Measurements from ENCODE around the gene CLCNKA. TPM values are rescaled to one million over a fixed set of nuclear protein-coding genes. Genes with fewer than 3 reads are reported as not detected.
"Not testable (repeated sequence)": the region's sequence is repeated elsewhere in the genome, so short reads cannot be mapped to it uniquely, and the experiment has no call there.

Gene CLCNKA
- total RNA-seq, 2 experiments from 2014 or later: not detected

- Histone ChIP-seq H3K9me2 (ENCODE audit: insufficient read depth, low read length) (no peaks in the 10 kb centered on the region), H3K79me2 (ENCODE audit: insufficient read depth, low read depth, low read length) (no peaks in the 10 kb centered on the region), H3K36me3 (ENCODE audit: insufficient read depth, low read length) (no peaks in the 10 kb centered on the region), H3K4me3 (ENCODE audit: low read depth, low read length, poor library complexity, severe bottlenecking) (no peak overlapping the region), H3K4me1 (ENCODE audit: insufficient read depth, low read length, poor library complexity, severe bottlenecking) (no peaks in the 10 kb centered on the region), H2AFZ (ENCODE audit: low read length) (no peak overlapping the region), H3K9me3 (ENCODE audit: low read length) (no peaks in the 10 kb centered on the region), H3K27ac (ENCODE audit: low read depth, low read length, poor library complexity, severe bottlenecking) (no peak overlapping the region), H4K20me1 (ENCODE audit: insufficient read depth, low read length) (no peaks in the 10 kb centered on the region), H3K4me2 (ENCODE audit: low read length) (no peak overlapping the region)
- no TSS peak for BruUV-seq (replicated peaks)
- POLR2A ChIA-PET: no interaction called here
- CTCF ChIA-PET (ENCODE audit: unreplicated experiment): interaction anchor here (0.5 to 0.6 kb wide), 2 partner anchors 18 to 42 kb away, joined by 3 read pairs; no protein-coding TSS in a partner anchor
- intact Hi-C loops (cut with micrococcal nuclease; ENCODE audit: unreplicated experiment): no loop called here
- TF ChIP-seq CTCF (conservative IDR thresholded peaks at IDR 0.05; ENCODE audit: low read length): no peak
- no peak for TF ChIP-seq EZH2phosphoT487 (IDR thresholded peaks at IDR 0.05; ENCODE audit: borderline replicate concordance, low read depth, low read length)
- no peak for DNase-seq (ENCODE audit: low spot score)
Observed at GRCh38 chr1:16023050-16023653, 1.3 kb downstream of the CLCNKA start.

- not testable (repeated sequence) for H3K4me3 ChIP-seq (ENCODE audit: low read depth, low read length, poor library complexity, severe bottlenecking); BruUV-seq (replicated peaks)
- POLR2A ChIA-PET: interaction anchor here (0.5 kb wide), 1 partner anchor 131 kb away, joined by 5 read pairs; no protein-coding TSS in a partner anchor
Observed at GRCh38 chr1:16026302-16026701, 4.5 kb downstream of the CLCNKA start.

GRCh38 chr1:16026723-16027484 is 5.1 kb downstream of the CLCNKA start:
- Histone ChIP-seq H3K27ac (ENCODE audit: low read depth, low read length, poor library complexity, severe bottlenecking) (no peak overlapping the region), H3K4me3 (ENCODE audit: low read depth, low read length, poor library complexity, severe bottlenecking) (no peak overlapping the region), H3K9me2 (ENCODE audit: insufficient read depth, low read length) (no peaks in the 10 kb centered on the region), H3K4me1 (ENCODE audit: insufficient read depth, low read length, poor library complexity, severe bottlenecking) (no peaks in the 10 kb centered on the region), H3K79me2 (ENCODE audit: insufficient read depth, low read depth, low read length) (no peaks in the 10 kb centered on the region), H2AFZ (ENCODE audit: low read length) (no peak overlapping the region), H3K9me3 (ENCODE audit: low read length) (no peaks in the 10 kb centered on the region), H3K4me2 (ENCODE audit: low read length) (no peak overlapping the region), H3K36me3 (ENCODE audit: insufficient read depth, low read length) (no peaks in the 10 kb centered on the region), H4K20me1 (ENCODE audit: insufficient read depth, low read length) (no peaks in the 10 kb centered on the region)
- ChIA-PET CTCF (ENCODE audit: unreplicated experiment) (interaction anchor here (0.6 kb wide), 1 partner anchor 236 kb away, joined by 9 read pairs; no protein-coding TSS in a partner anchor), POLR2A (no interaction called here)
- no peak for DNase-seq (ENCODE audit: low spot score)
- intact Hi-C loops (cut with micrococcal nuclease; ENCODE audit: unreplicated experiment): no loop called here
- TF ChIP-seq CTCF (conservative IDR thresholded peaks at IDR 0.05; ENCODE audit: low read length): no peak
- no peak for TF ChIP-seq EZH2phosphoT487 (IDR thresholded peaks at IDR 0.05; ENCODE audit: borderline replicate concordance, low read depth, low read length)
- no TSS peak for BruUV-seq (replicated peaks)

More at GRCh38 chr1:16026302-16026701, 4.5 kb downstream of the CLCNKA start:
- intact Hi-C loops (cut with micrococcal nuclease; ENCODE audit: unreplicated experiment); H3K79me2 ChIP-seq (ENCODE audit: insufficient read depth, low read depth, low read length); H3K9me2 ChIP-seq (ENCODE audit: insufficient read depth, low read length); H4K20me1 ChIP-seq (ENCODE audit: insufficient read depth, low read length); DNase-seq (ENCODE audit: low spot score); H3K27ac ChIP-seq (ENCODE audit: low read depth, low read length, poor library complexity, severe bottlenecking); H3K9me3 ChIP-seq (ENCODE audit: low read length); H3K4me1 ChIP-seq (ENCODE audit: insufficient read depth, low read length, poor library complexity, severe bottlenecking); H3K36me3 ChIP-seq (ENCODE audit: insufficient read depth, low read length); H2AFZ ChIP-seq (ENCODE audit: low read length); H3K4me2 ChIP-seq (ENCODE audit: low read length): not testable (repeated sequence)
- CTCF ChIA-PET (ENCODE audit: unreplicated experiment): interaction anchor here (0.6 kb wide), 1 partner anchor 235 kb away, joined by 9 read pairs; no protein-coding TSS in a partner anchor
